Activated T-cell treated with anti-CD3 and anti-CD28 coated beads for 24 hours (primary cell): Measurements from ENCODE around the gene LCOR.
"Not testable (repeated sequence)": the region's sequence is repeated elsewhere in the genome, so short reads cannot be mapped to it uniquely, and the experiment has no call there.

ENCODE experiments used
- DNase-seq: peaks from one replicate; pipeline ENCODE4 v3.0.0-alpha.2; 2020; ENCODE audit warnings: low read depth

Gene LCOR

GRCh38 chr10:96943161-96943560, 111.1 kb downstream of the LCOR start:
- not testable (repeated sequence) for DNase-seq

- DNase-seq, result no peak
Measured at GRCh38 chr10:96947036-96947435, 114.9 kb downstream of the LCOR start.

GRCh38 chr10:96949039-96949683, 117.1 kb downstream of the LCOR start:
- no peak for DNase-seq

GRCh38 chr10:96951954-96952353, 119.9 kb downstream of the LCOR start:
- DNase-seq, result no peak

GRCh38 chr10:96955794-96956193, 123.7 kb downstream of the LCOR start:
- no peak for DNase-seq

- DNase-seq, result no peak
Measured at GRCh38 chr10:96958071-96958470, 126.0 kb downstream of the LCOR start.

GRCh38 chr10:96959733-96960132, 127.6 kb downstream of the LCOR start:
- no peak for DNase-seq

GRCh38 chr10:96960872-96961271, 128.8 kb downstream of the LCOR start:
- DNase-seq, result no peak

- DNase-seq, result no peak
Measured at GRCh38 chr10:96964131-96964530, 132.0 kb downstream of the LCOR start.

GRCh38 chr10:96967847-96968246, 135.7 kb downstream of the LCOR start:
- no peak for DNase-seq

GRCh38 chr10:96968682-96969423, 136.8 kb downstream of the LCOR start:
- no peak for DNase-seq

- DNase-seq, result no peak
Measured at GRCh38 chr10:96971324-96971723, 139.2 kb downstream of the LCOR start.

- DNase-seq, result no peak
Measured at GRCh38 chr10:96972264-96972663, 140.2 kb downstream of the LCOR start.

GRCh38 chr10:96973809-96974747, 142.0 kb downstream of the LCOR start:
- DNase-seq, result no peak

- DNase-seq, result no peak
Measured at GRCh38 chr10:96975136-96975535, 143.0 kb downstream of the LCOR start.

- DNase-seq, result no peak
Measured at GRCh38 chr10:96978621-96979154, 146.6 kb downstream of the LCOR start.

- DNase-seq, result no peak
Measured at GRCh38 chr10:96982149-96982930, 150.2 kb downstream of the LCOR start.

- DNase-seq, result no peak
Measured at GRCh38 chr10:96984541-96985131, 152.5 kb downstream of the LCOR start.

- DNase-seq, result no peak
Measured at GRCh38 chr10:96986200-96986856, 154.2 kb downstream of the LCOR start.

GRCh38 chr10:96987141-96987841, 155.2 kb downstream of the LCOR start:
- DNase-seq, result no peak
